HG03045 (cell line): ENCODE measurements around the gene AP2B1.
A peak's percentile ranks its signal among the peaks of the same experiment; 100 is the strongest.
"Not testable (repeated sequence)": the region's sequence is repeated elsewhere in the genome, so short reads cannot be mapped to it uniquely, and the experiment has no call there.

ENCODE experiments used
- ATAC-seq: cut with Tn5 transposase; IDR thresholded peaks from one replicate; pipeline ENCODE4 v1.9.1; 2021; ENCODE audit warnings: mild to moderate bottlenecking, moderate library complexity; ENCODE audit not compliant: unreplicated experiment

The AP2B1 gene

DNA sequence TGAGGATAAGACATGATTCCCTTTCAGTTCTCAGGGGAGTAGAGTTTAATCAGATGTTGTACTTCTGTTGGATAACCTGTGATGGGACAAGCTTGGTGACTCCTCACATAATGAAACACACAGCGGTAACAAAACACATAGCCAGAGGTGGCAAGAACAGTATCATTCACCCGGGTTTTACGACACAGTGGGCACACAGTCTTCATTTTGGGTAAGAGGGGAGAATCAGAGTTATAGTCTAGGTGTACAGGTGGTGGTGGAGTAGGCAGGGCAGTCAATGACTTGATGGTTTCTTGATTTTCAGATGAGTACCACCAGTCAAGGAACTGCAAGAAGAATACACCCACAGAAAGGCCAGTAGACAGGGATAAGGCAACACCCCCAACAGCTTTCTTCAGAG, 11.4 kb upstream of the AP2B1 start:
- ATAC-seq = no peak

DNA sequence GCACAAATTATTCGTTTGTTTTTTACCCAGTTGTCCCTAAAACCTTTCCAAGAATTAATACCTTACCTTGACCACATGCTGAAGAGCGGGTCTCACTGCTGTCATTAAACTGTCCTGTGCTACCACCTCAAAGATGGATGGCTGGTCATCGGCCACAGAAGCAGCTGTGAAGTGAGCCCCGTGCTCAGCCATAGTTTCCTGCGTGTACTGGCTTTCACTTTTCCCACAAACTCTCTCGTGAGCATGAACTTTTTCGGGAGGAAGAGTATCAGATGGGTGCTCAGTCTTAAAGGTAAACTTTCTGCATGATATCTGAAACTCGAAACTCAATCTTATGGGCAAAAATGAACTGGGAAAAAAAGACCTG, 9.3 kb upstream of the AP2B1 start:
- no peak for ATAC-seq

DNA sequence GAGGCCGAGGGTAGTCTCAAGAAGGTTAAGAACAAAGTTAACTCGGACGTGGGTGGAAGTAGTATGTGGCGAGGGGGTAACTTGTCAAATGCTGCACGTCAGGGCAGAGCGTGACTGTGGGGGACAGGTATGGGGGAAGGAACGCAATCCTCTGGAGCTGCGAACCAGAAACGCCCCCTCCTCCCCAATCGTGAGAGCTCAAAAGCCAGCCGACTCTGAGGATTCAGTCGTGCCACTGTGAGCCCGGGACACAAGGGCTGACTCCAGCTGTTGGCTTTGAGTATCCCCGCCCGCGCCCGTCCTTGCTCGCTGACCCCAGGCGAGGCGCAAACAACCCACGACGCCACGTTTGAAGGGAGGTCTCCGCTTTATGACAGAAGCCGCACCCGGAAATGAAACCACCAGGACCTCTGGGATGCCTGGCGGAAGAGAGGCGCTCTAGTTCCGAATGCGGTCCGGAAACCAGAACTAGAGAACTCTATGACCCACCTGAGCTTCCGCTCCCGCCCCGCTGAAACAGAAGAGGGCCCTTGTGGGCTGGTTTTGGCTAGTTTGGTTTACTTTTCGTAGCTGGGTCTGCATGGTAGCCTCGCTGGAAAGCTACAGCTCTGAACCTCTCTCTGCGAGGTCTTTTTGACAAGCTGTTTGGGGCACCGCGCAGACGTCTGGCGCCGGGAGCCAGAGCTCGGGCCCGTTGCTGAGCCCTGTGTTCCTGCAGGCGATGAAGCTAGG, 8.8 kb upstream of the AP2B1 start, which contains the start of gene PEX12:
Gene PEX12, minus strand, starts transcription at position 375 of the 732 bp plus-strand sequence. CDS start 550 bp downstream, outside the sequence.
- peak; percentile 87 for ATAC-seq

DNA sequence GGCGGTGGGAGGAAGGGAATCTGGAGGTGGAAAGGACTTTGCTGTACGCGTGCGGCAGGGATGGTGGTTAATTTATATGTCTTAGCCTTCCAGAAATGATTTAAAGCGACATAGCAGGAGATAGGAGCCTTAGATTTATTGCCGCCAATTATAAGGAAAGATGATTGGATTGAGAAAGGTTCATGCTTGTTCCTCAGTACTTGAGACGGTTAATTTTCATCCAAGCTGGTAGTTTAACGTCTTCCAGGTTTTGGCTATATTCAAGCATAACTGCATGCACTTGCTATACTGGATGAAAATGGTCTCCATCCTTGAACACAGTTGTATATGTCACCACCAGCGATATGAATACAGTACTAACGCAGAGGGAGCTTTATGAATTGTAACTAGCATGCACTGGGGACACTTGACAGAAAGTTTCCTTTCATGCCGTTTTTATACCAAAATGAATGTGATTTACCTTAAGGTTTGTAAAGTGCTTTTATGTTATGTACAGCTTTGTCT, 8.1 kb upstream of the AP2B1 start:
- ATAC-seq = no peak

DNA sequence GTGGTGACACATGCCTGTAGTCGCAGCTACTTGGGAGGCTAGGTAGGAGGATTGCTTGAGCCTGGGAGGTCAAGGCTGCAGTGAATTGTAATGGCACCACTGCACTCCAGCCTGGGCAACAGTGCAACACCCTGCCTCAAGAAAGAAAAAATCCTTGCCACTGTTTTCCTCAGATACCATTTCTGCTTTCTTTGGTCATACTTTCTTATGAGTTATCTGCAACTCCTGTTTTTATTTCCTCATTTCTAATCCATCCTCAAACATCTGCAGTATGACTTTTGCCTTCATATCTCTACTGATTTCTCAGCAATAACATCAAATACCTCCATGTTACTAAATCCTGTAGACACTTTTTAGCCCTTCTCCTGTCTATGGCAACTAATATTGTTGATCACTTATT, 3.1 kb upstream of the AP2B1 start:
- ATAC-seq = no peak

DNA sequence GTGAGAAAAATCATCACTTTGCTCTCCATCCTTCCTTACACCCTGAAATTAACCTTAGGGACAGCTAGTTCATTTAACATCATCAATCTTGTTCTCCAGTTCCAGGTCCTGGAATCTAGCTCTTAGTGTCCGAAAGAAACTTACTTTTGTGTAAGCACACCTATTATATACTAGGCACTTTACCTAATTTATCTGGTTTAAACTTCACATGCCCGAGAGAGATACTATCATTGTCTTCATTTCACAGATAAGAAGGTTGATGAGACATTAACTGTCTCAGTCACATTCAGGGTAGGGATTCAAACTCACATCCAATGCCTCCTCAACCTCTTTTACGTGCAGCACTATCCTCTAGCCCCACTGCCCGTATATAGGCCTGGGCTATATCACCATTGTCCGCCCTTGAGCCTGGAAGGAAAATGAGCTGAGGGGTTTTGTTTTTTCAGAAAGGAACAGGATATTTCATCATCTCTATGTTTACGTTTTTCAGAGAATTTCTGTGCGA, 501 bp upstream of the AP2B1 start:
- peak; percentile 13 for ATAC-seq

DNA sequence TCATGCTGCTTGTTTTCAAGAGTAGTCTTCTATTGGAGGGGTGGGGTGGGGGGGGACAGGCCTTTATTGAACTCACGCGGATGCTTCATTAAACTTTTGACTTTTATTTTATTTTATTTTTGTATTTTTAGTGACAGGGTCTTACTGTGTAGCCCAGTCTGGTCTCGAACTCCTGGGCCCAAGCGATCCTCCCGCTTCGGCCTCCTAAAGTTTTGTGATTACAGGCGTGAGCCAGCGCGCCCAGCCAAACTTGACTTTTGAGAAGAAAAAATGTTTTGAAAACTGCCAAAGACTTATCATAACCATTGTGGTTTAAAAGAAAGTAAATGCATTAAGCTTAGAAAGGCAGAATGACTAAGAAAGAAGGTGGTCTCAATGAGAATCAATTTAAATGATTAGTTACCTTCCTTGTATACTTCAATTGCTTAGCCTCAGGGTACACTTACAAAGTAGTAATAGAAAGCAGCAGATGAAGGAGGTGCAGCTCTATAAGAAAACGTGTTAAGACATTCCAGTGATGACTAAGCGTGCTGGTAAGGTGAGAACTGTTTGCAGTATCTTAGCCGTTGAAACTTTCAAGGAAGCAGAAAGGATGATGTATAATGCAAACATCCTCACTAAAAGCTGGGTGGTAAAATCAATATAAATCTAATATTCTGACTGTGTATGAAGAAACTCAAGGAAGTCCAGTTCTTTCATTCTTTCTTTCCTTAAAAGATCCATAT, 1.2 kb downstream of the AP2B1 start:
- ATAC-seq = no peak

DNA sequence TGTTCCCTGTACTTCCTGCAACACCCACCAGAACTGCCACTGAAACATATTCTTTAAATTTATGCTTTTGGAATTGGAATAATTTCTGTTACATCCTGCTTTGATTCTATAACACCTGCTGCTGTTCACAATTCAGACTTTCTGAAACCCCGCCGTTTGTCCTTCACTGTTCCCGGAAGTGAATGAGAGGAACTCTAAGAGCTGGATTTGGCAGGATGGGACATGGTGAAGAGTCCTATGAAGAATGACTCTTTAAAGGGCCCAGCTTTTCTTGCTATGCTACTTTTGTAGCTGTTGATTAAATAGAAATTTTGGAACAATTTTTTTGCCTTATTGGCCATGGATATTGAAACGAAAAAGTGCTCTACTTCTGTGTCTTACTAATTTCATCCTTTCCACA, 8.9 kb downstream of the AP2B1 start:
- no peak for ATAC-seq

DNA sequence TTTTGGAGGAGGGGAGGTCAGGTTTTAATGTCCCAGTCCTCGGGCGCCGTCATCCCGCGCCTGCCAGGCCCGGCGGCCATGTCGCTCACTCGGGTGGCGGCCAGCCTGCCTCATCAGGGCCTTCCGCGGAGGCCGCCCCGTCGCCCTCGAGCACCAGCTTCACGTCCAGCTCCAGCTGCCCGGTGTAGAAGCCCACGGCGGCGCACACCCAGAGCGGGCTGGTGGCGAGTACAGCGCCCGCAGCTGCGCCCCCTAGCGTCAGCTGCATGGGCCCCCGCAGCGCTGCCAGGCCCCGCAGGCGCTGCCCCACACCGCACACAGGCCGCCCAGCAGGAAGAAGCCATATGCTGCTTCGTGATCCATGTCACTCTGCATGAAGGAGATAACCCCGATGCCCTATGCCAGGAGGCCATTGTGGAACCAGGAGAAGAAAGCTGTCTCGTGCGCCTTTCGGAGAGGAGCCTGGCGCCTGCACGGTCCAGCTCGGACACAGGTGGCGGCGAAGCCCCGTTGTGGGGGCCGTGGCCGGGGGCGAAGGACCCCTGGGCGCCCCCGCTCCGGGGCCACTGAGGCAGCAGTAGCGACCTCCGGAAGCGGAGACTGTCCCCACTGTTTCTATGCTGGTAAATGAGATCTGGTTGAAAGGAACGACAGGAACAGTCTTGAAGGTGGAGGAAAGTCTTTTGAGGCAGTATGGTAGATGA, 9.6 kb downstream of the AP2B1 start:
- no peak for ATAC-seq

DNA sequence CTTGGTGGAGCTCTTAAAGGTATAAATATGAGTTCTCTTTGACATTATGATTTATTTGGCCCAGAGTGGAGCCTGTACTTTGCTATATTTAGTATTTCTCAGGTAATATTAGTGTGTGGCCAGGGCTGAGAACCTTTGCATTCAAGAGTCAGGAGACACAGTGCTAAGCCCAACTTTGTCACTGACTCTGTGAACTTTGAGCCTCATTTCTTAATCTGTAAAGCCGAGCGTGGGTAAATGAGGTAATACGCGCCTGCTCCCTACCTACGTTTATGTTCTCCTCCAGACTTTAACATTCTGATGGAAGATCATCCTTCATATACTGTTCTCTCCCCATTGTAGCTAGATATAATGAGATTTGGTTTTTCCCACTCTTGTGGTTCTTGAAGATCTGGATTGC, 10.5 kb downstream of the AP2B1 start:
- ATAC-seq = no peak

DNA sequence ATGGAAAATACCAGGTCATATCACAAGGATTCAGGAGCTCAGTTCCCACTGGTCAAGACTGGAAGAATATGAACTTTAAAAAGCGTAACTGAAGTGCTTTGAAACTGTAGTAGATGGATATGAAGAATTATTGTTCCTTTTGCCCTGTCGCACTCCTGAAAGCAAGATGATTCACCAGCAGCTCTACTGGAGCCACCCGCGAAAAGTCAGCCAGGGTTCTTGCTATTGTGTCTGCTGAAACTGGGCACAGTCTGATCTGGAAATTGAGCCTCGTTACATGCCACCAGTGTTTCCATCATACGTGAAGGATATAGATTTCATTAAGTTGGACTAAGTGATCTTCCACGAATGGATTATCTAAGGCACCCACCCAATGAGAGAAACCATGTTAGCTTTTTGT, 16.6 kb downstream of the AP2B1 start:
- no peak for ATAC-seq

DNA sequence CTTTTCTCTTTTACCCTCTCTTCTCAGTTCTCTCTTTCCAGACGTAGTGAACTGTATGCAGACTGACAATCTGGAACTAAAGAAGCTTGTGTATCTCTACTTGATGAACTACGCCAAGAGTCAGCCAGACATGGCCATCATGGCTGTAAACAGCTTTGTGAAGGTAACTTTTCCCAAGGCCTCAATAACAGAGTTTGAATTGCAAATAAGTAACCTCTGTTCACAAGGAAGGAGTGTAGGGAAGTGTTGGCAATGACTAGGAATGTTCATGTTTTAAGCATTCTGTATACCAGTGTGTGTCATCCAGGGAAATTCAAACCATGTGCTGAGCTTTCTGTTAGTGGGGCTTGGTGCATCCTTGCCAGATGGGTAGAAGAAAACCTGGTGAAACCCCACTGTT, 18.6 kb downstream of the AP2B1 start:
- ATAC-seq = no peak

DNA sequence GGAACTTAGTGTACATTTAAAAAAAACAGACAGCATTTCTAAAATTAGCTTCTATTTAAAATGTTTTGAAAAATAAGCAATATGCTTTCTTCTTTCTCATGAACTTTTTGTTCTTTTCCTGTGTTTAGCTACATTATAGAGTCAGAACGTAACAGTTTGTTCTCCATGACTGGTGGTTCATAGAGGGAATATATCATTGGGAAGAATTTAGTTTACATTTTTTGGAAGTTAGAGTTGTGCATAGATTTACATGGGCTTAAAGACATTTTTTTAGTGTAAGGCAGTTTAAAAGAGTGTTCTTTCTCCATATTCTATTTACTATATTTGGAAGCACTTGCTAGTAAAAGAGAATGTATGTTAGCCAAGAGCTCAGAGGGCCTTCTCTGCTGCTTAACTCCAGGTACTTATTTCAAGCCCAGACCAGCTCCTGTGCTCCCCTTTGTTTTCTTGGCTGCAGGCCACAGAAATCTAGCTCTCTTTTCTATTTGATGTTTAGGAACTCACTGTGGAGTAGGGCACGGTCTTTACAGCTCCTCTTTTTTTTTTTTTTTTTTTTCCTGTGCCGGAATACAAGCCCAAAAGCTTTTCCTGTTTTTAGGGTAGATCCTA, 20.2 kb downstream of the AP2B1 start:
- no peak for ATAC-seq

DNA sequence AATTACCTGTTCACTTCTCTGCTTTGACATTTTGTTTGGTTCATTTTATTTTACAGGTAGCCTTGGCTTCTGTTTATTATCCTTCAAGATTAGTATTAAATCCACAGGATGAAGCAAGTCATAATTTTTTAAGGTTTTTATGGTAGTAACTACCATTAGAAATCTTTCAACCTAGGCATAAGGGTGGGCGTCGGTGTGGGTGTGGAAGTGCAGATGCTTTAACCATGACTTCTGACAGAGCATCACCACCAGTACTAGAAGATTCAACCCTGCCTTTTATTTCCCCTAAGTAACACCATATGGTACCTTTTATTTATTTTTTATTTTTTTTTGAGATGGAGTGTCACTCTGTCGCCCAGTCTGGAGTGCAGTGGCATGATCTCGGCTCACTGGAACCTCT, 22.7 kb downstream of the AP2B1 start:
- ATAC-seq = no peak

DNA sequence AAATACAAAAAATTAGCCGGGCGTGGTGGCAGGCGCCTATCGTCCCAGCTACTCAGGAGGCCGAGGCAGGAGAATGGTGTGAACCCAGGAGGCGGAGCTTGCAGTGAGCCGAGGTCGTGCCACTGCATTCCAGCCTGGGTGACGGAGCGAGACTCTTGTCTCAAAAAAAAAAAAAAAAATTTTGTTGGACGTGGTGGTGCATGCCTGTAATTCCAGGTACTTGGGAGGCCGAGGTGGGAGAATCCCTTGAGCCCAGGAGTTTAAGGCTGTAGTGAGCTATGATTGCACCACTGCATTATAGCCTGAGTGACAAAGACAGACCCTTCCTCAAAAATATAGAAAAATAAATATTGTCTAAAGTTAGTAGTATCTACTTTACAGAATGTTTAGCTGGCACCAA, 23.6 kb downstream of the AP2B1 start:
- not testable (repeated sequence) for ATAC-seq

DNA sequence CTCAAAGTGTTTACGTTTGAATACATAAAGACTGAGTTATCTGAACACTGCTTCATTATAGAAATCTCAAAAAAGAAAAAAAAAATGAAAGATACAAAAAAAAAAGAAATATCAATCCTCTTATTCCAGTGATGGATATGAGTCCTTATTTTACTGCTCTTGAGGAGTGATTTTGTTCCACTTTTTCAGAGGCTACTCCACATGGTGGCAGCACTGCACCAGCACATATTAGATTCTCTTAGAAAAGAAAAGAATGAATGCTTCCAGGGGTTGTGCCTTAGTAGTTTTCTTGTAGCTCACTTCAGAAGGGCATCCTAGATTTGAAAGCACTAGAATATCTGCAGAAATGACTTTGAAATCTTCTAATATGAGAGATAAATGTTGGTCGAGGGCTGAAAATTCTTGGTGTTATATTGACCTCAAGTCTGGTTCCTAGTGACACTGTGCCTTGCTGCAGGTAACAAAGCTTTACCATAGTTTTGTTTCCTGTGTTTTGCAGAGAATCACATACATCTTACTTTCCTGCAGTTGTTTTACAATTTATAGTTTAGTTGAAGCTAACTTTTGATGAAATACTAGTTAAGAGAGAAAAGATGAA, 25.9 kb downstream of the AP2B1 start:
- no peak for ATAC-seq

DNA sequence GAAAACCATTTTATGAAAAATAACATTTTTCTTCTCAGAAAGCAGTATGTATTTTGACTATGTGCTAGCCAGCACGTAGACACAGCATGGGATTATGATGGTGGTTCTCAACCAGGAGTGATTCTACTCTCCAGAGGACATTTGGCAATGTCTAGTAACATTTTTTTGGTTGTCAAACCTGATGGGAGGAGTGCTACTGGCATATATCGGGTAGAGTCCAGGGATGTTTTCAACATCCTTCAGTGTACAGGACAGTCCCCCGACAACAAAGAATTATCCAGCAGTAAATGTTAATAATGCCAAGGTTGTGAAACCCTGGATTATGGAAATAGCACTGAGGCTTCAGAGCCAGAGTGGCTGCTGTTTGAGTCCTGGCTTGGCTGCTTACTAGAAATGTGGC, 27.7 kb downstream of the AP2B1 start:
- no peak for ATAC-seq

DNA sequence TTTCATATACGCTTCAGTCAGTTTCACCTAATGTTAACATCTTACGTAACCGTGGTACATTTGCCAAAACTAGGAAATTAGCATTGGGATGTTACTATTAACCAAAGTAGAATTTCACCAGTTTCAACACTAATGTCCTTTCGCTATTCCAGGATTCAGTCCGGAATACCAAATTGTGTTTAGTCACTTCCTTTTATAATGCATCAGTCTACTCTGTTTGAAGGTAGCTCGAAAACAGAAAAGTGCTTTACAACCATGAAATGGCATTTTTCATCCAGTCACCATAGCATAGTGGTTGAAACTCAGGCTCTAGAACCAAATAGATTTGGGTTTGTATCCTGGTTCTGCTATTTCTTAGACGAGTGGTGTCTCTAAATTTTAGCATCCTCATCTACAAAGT, 29.4 kb downstream of the AP2B1 start:
- ATAC-seq = no peak

DNA sequence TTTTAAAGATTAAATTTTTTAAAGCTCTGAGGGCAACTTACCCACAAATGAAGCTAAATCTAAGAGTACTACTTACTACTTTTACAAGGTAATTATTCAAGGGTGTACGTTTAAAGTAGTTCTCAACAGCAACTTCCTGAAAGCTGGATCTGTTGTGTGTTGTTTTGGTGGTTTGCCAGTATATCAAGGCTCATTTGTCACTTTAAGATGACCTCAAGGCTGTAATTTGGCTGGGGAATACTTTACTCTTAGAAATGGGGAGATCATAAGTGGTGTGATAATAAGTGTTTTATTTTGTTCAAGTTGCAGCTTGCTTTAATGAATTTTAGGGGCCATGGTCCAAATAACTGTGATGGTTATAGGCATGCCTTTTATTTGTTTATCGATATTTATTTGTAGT, 30.4 kb downstream of the AP2B1 start:
- ATAC-seq = no peak

DNA sequence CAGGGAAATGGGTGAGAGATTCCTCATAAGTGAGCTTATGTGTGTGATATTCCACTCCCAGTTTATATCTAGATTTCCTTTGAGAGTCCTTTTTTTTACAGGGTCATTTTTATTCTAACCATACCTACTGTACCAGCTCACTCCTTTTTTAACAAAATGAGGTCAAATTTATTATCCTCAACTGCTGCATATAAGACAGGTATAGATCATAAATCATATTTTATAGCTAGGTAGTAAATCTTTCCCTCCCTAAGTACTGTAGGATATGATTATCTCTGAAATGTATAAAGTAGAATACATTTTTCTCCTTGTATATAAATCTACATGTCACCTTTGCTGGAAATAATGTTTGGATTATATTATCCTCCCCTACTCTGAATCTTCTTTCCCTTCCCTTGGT, 31.5 kb downstream of the AP2B1 start:
- no peak for ATAC-seq

DNA sequence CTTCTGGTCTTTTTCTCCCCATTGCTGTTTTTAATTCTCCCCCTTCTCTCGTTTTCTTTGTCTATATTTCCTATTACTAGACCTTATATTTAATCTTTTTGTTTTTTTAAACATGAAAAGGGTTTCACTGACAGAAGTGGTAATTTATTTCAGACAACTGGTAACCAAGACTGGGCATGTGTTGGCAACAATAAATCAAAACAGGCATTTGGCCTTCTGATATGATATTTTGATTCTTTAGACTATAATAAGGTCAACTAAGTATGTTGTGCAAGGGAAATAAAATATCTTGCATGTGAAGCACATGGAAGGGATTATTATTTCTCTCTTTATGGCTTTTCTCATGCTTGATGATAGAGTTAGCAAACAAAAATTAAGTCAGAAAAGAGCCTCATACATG, 34.6 kb downstream of the AP2B1 start:
- no peak for ATAC-seq
